OCI-LY3 (cell line): ENCODE measurements around the gene DNAH5.

ENCODE experiments used
- H2AFZ ChIP-seq: fragments of 200-600, 300-600 bp; shearing (Covaris generic); 2 replicates; pipeline ENCODE4 v1.6.0; 2014; ENCODE audit warnings: antibody characterized with exemption, low read depth, low read length
- H3K27ac ChIP-seq: fragments of 200-600, 300-600 bp; sonication (generic); 2 replicates; pipeline ENCODE4 v1.5.1; 2014; ENCODE audit warnings: mild to moderate bottlenecking, low read length, moderate library complexity, mixed read lengths
- H3K27me3 ChIP-seq: fragments of 200-600, 300-600 bp; sonication (generic); 2 replicates; pipeline ENCODE4 v1.6.1; 2014; ENCODE audit warnings: low read depth, low read length, mixed read lengths
- H3K36me3 ChIP-seq: fragments of 200-600, 300-600 bp; sonication (generic); replicated peaks from 2 replicates; pipeline ENCODE3; 2014; ENCODE audit warnings: low read depth, low read length, mixed read lengths
- H3K4me1 ChIP-seq: fragments of 300-600, 200-600 bp; sonication (generic); 2 replicates; pipeline ENCODE4 v1.6.1; 2014; ENCODE audit warnings: low read length, mixed read lengths
- H3K4me2 ChIP-seq: fragments of 200-600, 300-600 bp; sonication (generic); 2 replicates; pipeline ENCODE4 v1.6.1; 2014; ENCODE audit warnings: low read length, mixed read lengths
- H3K4me3 ChIP-seq: fragments of 300-600, 200-600 bp; sonication (generic); 2 replicates; pipeline ENCODE4 v1.5.1; 2014; ENCODE audit warnings: antibody characterized with exemption, mild to moderate bottlenecking, low read length, moderate library complexity
- H3K79me2 ChIP-seq: fragments of 300-600, 200-600 bp; shearing (Covaris generic); 2 replicates; pipeline ENCODE4 v1.6.1; 2014; ENCODE audit warnings: mild to moderate bottlenecking, low read length, mixed read lengths
- H3K9ac ChIP-seq: fragments of 300-600, 200-600 bp; shearing (Covaris generic); 2 replicates; pipeline ENCODE4 v1.6.0; 2014; ENCODE audit warnings: mild to moderate bottlenecking, low read length, moderate library complexity
- H3K9me3 ChIP-seq: fragments of 200-600, 300-600 bp; shearing (Covaris generic); 2 replicates; pipeline ENCODE4 v1.6.1; 2014; ENCODE audit warnings: low read length, mixed read lengths; ENCODE audit not compliant: insufficient read depth
- H4K20me1 ChIP-seq: fragments of 200-600, 300-600 bp; sonication (generic); 2 replicates; pipeline ENCODE4 v1.6.1; 2016; ENCODE audit warnings: low read length, mixed read lengths; ENCODE audit not compliant: insufficient read depth
- EZH2phosphoT487 ChIP-seq: fragments of 200-600 bp; shearing (Covaris generic); IDR thresholded peaks from 2 replicates; pipeline ENCODE4 v1.6.1; 2018; ENCODE audit warnings: antibody characterized with exemption, mixed run types, low read depth
- TF ChIP-seq, protein P1 (sequence below): fragments of 200-600, 300-600 bp; sonication (generic); IDR thresholded peaks from 2 replicates; pipeline ENCODE4 v1.5.1; 2014; ENCODE audit warnings: antibody characterized with exemption, low read length, low read depth

DNAH5 gene

DNA sequence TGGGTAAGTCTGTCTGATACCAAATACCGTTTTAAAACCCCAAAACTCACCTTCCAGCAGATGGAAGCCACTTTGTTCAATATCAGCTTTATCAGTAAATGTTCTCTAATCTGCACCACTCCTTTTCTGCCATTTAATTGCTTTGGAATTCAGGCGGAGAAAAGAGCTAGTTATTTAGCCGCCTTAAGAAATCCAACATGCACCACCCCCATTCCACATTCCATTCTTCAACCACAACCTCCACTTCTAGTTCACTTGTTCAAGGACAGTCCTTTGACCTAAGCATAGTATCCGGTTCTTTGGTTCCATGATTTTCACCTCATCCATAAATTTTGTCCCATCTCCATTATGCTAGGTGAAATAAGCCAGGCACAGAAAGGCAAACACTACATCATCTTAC lies 240.1 kb downstream of the DNAH5 start:
- H4K20me1 ChIP-seq, result no peaks in the 10 kb centered on the region

DNA sequence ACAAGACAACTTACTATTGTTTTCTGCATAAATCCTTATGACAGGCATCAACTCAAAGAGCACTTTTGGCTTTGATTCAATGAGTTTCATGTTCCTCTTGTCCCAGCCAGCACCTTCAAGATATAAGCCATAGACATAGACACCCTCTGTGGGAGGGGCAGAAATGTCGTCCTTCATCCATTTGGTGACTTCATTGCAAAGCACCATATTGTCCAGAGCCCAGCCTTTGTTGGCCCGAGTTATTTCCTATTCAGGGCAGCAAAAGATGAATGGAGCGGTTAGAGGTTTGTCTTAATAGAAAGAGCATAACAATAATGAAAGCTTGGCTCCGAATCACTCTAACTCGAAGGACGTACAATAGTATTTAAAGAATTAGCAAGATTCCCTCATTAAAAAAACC lies 243.9 kb downstream of the DNAH5 start:
- no peaks in the 10 kb centered on the region for H3K9me3 ChIP-seq
- H3K79me2 ChIP-seq, result no peaks in the 10 kb centered on the region
- H3K4me1 ChIP-seq, result no peaks in the 10 kb centered on the region

More for the DNA sequence above, 240.1 kb downstream of the DNAH5 start:
- Histone ChIP-seq H3K27me3 (no peaks in the 10 kb centered on the region), H3K36me3 (no peaks in the 10 kb centered on the region), H3K4me2 (no peak overlapping the region), H3K9me3 (no peaks in the 10 kb centered on the region), H3K79me2 (no peaks in the 10 kb centered on the region), H3K27ac (no peak overlapping the region), H3K4me3 (no peak overlapping the region), H3K9ac (no peak overlapping the region), H3K4me1 (no peaks in the 10 kb centered on the region), H2AFZ (no peak overlapping the region)
- TF ChIP-seq, protein P1, sequence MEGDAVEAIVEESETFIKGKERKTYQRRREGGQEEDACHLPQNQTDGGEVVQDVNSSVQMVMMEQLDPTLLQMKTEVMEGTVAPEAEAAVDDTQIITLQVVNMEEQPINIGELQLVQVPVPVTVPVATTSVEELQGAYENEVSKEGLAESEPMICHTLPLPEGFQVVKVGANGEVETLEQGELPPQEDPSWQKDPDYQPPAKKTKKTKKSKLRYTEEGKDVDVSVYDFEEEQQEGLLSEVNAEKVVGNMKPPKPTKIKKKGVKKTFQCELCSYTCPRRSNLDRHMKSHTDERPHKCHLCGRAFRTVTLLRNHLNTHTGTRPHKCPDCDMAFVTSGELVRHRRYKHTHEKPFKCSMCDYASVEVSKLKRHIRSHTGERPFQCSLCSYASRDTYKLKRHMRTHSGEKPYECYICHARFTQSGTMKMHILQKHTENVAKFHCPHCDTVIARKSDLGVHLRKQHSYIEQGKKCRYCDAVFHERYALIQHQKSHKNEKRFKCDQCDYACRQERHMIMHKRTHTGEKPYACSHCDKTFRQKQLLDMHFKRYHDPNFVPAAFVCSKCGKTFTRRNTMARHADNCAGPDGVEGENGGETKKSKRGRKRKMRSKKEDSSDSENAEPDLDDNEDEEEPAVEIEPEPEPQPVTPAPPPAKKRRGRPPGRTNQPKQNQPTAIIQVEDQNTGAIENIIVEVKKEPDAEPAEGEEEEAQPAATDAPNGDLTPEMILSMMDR, result no peak
- no peak for TF ChIP-seq EZH2phosphoT487

DNA sequence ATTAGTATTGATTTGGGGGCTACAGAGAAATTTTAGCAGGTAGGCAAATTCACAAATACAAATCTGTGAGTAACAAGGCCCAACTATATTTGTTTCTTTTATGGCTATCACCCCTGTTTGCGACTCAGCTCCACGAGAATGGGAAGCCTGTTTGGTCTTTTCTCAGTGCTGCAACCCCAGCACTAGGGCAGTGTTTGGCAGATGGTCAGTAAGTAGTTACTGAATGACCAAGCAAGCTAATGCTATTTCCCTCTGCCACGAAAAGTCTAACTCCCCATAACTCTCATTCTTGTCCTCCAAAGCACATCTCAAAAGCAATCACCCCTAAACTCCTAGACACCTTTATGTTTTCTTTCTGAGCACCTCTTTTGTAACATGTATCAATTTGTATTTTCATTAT lies 245.6 kb downstream of the DNAH5 start:
- no peak for TF ChIP-seq EZH2phosphoT487
- TF ChIP-seq, protein P1, result no peak
- H3K9me3 ChIP-seq, result no peaks in the 10 kb centered on the region
- no peaks in the 10 kb centered on the region for H3K79me2 ChIP-seq
- H2AFZ ChIP-seq, result no peak overlapping the region
- H3K9ac ChIP-seq, result no peak overlapping the region
- H3K27me3 ChIP-seq, result no peaks in the 10 kb centered on the region
- no peak overlapping the region for H3K4me2 ChIP-seq
- H3K36me3 ChIP-seq, result no peaks in the 10 kb centered on the region
- no peaks in the 10 kb centered on the region for H3K4me1 ChIP-seq
- H4K20me1 ChIP-seq, result no peaks in the 10 kb centered on the region
- H3K4me3 ChIP-seq, result no peak overlapping the region
- no peak overlapping the region for H3K27ac ChIP-seq

More for the DNA sequence above, 243.9 kb downstream of the DNAH5 start:
- Histone ChIP-seq H3K36me3 (no peaks in the 10 kb centered on the region), H4K20me1 (no peaks in the 10 kb centered on the region), H3K27me3 (no peaks in the 10 kb centered on the region), H3K27ac (no peak overlapping the region), H3K9ac (no peak overlapping the region), H2AFZ (no peak overlapping the region), H3K4me3 (no peak overlapping the region), H3K4me2 (no peak overlapping the region)
- no peak for TF ChIP-seq EZH2phosphoT487
- TF ChIP-seq, protein P1, result no peak

DNA sequence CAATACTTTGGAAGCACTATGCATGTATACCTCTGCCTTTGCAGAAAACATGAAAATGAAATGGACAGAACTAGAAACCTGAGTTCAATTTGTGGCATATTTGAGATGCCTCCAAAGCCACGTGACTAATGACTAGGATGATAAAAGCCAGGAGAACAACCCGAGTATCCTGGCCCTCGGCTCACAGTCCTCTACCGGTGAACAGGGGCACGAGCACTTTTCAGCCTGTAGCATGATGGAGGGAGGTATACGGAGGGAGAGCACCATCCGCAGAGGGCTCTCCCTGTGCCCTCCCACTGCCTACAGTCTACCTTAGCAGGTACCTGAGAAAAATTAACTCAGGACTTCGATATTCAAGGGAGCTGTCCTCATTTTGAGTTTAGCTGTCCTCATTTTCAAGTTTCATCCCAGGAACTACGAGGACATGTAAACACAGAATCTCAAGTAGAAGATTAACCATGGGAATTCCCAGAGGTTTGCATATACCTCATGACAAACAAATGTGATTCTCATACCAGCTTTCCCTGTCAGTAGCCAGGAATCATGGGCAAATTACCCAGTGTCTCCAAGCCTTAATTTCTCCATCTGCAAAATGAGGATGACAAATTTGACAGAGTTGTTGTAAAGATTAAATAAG lies 249.3 kb downstream of the DNAH5 start:
- H3K4me2 ChIP-seq, result no peak overlapping the region
- TF ChIP-seq EZH2phosphoT487, result no peak
- TF ChIP-seq, protein P1, result no peak
- no peaks in the 10 kb centered on the region for H4K20me1 ChIP-seq
- no peaks in the 10 kb centered on the region for H3K4me1 ChIP-seq
- no peaks in the 10 kb centered on the region for H3K9me3 ChIP-seq
- no peaks in the 10 kb centered on the region for H3K79me2 ChIP-seq
- H3K27me3 ChIP-seq, result no peaks in the 10 kb centered on the region
- no peak overlapping the region for H3K4me3 ChIP-seq
- no peak overlapping the region for H3K27ac ChIP-seq
- H3K9ac ChIP-seq, result no peak overlapping the region
- H2AFZ ChIP-seq, result no peak overlapping the region
- no peaks in the 10 kb centered on the region for H3K36me3 ChIP-seq
